IPS-18c (cell line): Measurements from ENCODE around the gene KRT35.

Experiments
- H3K4me3 ChIP-seq: 2 replicates; pipeline ENCODE4 v1.7.0; 2013; ENCODE audit warnings: low read depth, mild to moderate bottlenecking, low read length, moderate library complexity; ENCODE audit not compliant: insufficient read depth
- H3K9me3 ChIP-seq: one replicate; pipeline ENCODE4 v1.6.1; 2013; ENCODE audit warnings: mild to moderate bottlenecking, low read length, moderate library complexity; ENCODE audit not compliant: control insufficient read depth, insufficient read depth

Gene KRT35

GRCh38 chr17:41476866-41477815 lies 3.8 kb downstream of the KRT35 start:
- H3K9me3 ChIP-seq, result no peaks in the 10 kb centered on the region
- no peak overlapping the region for H3K4me3 ChIP-seq

GRCh38 chr17:41475421-41475820 lies 5.5 kb downstream of the KRT35 start:
- Histone ChIP-seq H3K9me3 (no peaks in the 10 kb centered on the region), H3K4me3 (no peak overlapping the region)

- H3K9me3 ChIP-seq, result no peaks in the 10 kb centered on the region
- no peak overlapping the region for H3K4me3 ChIP-seq
Measured at GRCh38 chr17:41474863-41475262, 6.1 kb downstream of the KRT35 start.

GRCh38 chr17:41468346-41468745 lies 12.6 kb downstream of the KRT35 start:
- Histone ChIP-seq H3K4me3 (no peak overlapping the region), H3K9me3 (peaks cover 2% of the 10 kb centered on the region)

- no peak overlapping the region for H3K4me3 ChIP-seq
Measured at GRCh38 chr17:41467561-41467960, 13.4 kb downstream of the KRT35 start.

GRCh38 chr17:41466988-41467387 lies 14.0 kb downstream of the KRT35 start, which contains the start of gene KRT32:
Gene KRT32, minus strand, starts transcription at chr17:41467386. Its CDS starts 61 bp downstream, at chr17:41467325.
- H3K4me3 ChIP-seq, result no peak within 1 kb of the TSS

More at GRCh38 chr17:41467561-41467960, 13.4 kb downstream of the KRT35 start:
- H3K9me3 ChIP-seq, result peaks cover 2% of the 10 kb centered on the region

GRCh38 chr17:41464682-41465081 lies 16.3 kb downstream of the KRT35 start:
- Histone ChIP-seq H3K4me3 (no peak overlapping the region), H3K9me3 (peaks cover 2% of the 10 kb centered on the region)

More at GRCh38 chr17:41466988-41467387, 14.0 kb downstream of the KRT35 start, which contains the start of gene KRT32:
- peaks cover 2% of the 10 kb centered on the region for H3K9me3 ChIP-seq

GRCh38 chr17:41464173-41464572 lies 16.8 kb downstream of the KRT35 start:
- no peak overlapping the region for H3K4me3 ChIP-seq
- H3K9me3 ChIP-seq, result peaks cover 2% of the 10 kb centered on the region

GRCh38 chr17:41463746-41464145 lies 17.2 kb downstream of the KRT35 start:
- H3K9me3 ChIP-seq, result peaks cover 2% of the 10 kb centered on the region
- no peak overlapping the region for H3K4me3 ChIP-seq

GRCh38 chr17:41462705-41463104 lies 18.2 kb downstream of the KRT35 start:
- Histone ChIP-seq H3K4me3 (no peak overlapping the region), H3K9me3 (peaks cover 2% of the 10 kb centered on the region)

GRCh38 chr17:41457676-41458075 lies 23.3 kb downstream of the KRT35 start:
- Histone ChIP-seq H3K4me3 (no peak overlapping the region), H3K9me3 (peaks cover 3% of the 10 kb centered on the region)

GRCh38 chr17:41456204-41456603 lies 24.7 kb downstream of the KRT35 start:
- peaks cover 8% of the 10 kb centered on the region for H3K9me3 ChIP-seq
- H3K4me3 ChIP-seq, result no peak overlapping the region

GRCh38 chr17:41455236-41455635 lies 25.7 kb downstream of the KRT35 start:
- Histone ChIP-seq H3K4me3 (no peak overlapping the region), H3K9me3 (peaks cover 8% of the 10 kb centered on the region)

- Histone ChIP-seq H3K4me3 (no peak overlapping the region), H3K9me3 (peaks cover 8% of the 10 kb centered on the region)
Measured at GRCh38 chr17:41453066-41453465, 27.9 kb downstream of the KRT35 start.

GRCh38 chr17:41452281-41452680 lies 28.7 kb downstream of the KRT35 start:
- no peak overlapping the region for H3K4me3 ChIP-seq
- H3K9me3 ChIP-seq, result peaks cover 7% of the 10 kb centered on the region

- peaks cover 7% of the 10 kb centered on the region for H3K9me3 ChIP-seq
Measured at GRCh38 chr17:41451154-41451728, 29.7 kb downstream of the KRT35 start.

GRCh38 chr17:41449008-41449407 lies 31.9 kb downstream of the KRT35 start:
- Histone ChIP-seq H3K9me3 (peaks cover 9% of the 10 kb centered on the region), H3K4me3 (no peak overlapping the region)

More at GRCh38 chr17:41451154-41451728, 29.7 kb downstream of the KRT35 start:
- H3K4me3 ChIP-seq, result no peak overlapping the region

GRCh38 chr17:41448506-41448905 lies 32.4 kb downstream of the KRT35 start:
- Histone ChIP-seq H3K4me3 (no peak overlapping the region), H3K9me3 (peaks cover 9% of the 10 kb centered on the region)
